GM23248 (cell line): ENCODE results near the gene SET.

Experiments used
- EZH2 ChIP-seq: fragments of 200-600 bp; sonication (generic); IDR thresholded peaks from 2 replicates; pipeline ENCODE4 v1.6.1; 2018; ENCODE audit warnings: antibody characterized with exemption, mild to moderate bottlenecking; ENCODE audit not compliant: insufficient read depth, poor library complexity, severe bottlenecking
- EZH2phosphoT487 ChIP-seq: fragments of 200-600 bp; sonication (generic); IDR thresholded peaks from 2 replicates; pipeline ENCODE4 v1.6.1; 2018; ENCODE audit warnings: antibody characterized with exemption, moderate library complexity, mild to moderate bottlenecking, low read depth; ENCODE audit not compliant: insufficient read depth

- TF ChIP-seq EZH2 (no peak), EZH2phosphoT487 (no peak)
These were observed 34.5 kb upstream of the SET start for GRCh38 chr9:128654481-128654880.
